ENCODE measurements around the gene ENPP6. TPM values are rescaled to one million over a fixed set of nuclear protein-coding genes. Genes with fewer than 3 reads are reported as not detected.

The ENPP6 gene
- total RNA-seq: 5.5 TPM

GRCh38 chr4:184217634-184218033 is at the start of gene ENPP6:
Gene ENPP6 (minus strand): TSS chr4:184217873. CDS start chr4:184217819, 54 bp downstream.
- peak; percentile 70 for DNase-seq

GRCh38 chr4:184267206-184267608 is 49.5 kb upstream of the ENPP6 start:
- DNase-seq: no peak

- no peak for DNase-seq
Observed at GRCh38 chr4:184265546-184266351, 48.1 kb upstream of the ENPP6 start.

GRCh38 chr4:184263910-184264732 is 46.4 kb upstream of the ENPP6 start:
- DNase-seq: peak; percentile 98

- DNase-seq: no peak
Observed at GRCh38 chr4:184263461-184263860, 45.8 kb upstream of the ENPP6 start.

GRCh38 chr4:184262901-184263300 is 45.2 kb upstream of the ENPP6 start:
- no peak for DNase-seq

- no peak for DNase-seq
Observed at GRCh38 chr4:184261246-184261645, 43.6 kb upstream of the ENPP6 start.

- no peak for DNase-seq
Observed at GRCh38 chr4:184259866-184260265, 42.2 kb upstream of the ENPP6 start.

- DNase-seq: no peak
Observed at GRCh38 chr4:184259081-184259480, 41.4 kb upstream of the ENPP6 start.

- DNase-seq: peak; percentile 58
Observed at GRCh38 chr4:184255871-184256642, 38.4 kb upstream of the ENPP6 start.

GRCh38 chr4:184255361-184255760 is 37.7 kb upstream of the ENPP6 start:
- peak; percentile 24 for DNase-seq

GRCh38 chr4:184253072-184253420 is 35.4 kb upstream of the ENPP6 start:
- DNase-seq: no peak

- DNase-seq: peak; percentile 37
Observed at GRCh38 chr4:184252136-184253071, 34.7 kb upstream of the ENPP6 start.

GRCh38 chr4:184251670-184251980 is 34.0 kb upstream of the ENPP6 start:
- DNase-seq: no peak

- peak; percentile 75 for DNase-seq
Observed at GRCh38 chr4:184250795-184251669, 33.4 kb upstream of the ENPP6 start.

- no peak for DNase-seq
Observed at GRCh38 chr4:184248216-184248615, 30.5 kb upstream of the ENPP6 start.

GRCh38 chr4:184247421-184247820 is 29.7 kb upstream of the ENPP6 start:
- no peak for DNase-seq

GRCh38 chr4:184246426-184246825 is 28.8 kb upstream of the ENPP6 start:
- DNase-seq: no peak

GRCh38 chr4:184238072-184238745 is 20.5 kb upstream of the ENPP6 start:
- no peak for DNase-seq

- DNase-seq: no peak
Observed at GRCh38 chr4:184237612-184238011, 19.9 kb upstream of the ENPP6 start.
